Ishikawa (cell line): ENCODE measurements around the gene SGK1.

Experiments used
- CEBPB ChIP-seq: IDR thresholded peaks from 2 replicates; pipeline ENCODE4 v1.6.1; 2012
- CREB1 ChIP-seq: IDR thresholded peaks from 2 replicates; pipeline ENCODE4 v1.6.1; 2012; ENCODE audit warnings: low read depth
- EGR1 ChIP-seq: IDR thresholded peaks from 2 replicates; pipeline ENCODE4 v1.6.1; 2012
- EP300 ChIP-seq: IDR thresholded peaks from 2 replicates; pipeline ENCODE4 v1.6.1; 2012; ENCODE audit warnings: borderline replicate concordance
- FOXM1 ChIP-seq: IDR thresholded peaks from 2 replicates; pipeline ENCODE4 v1.6.1; 2012; ENCODE audit warnings: low read depth, borderline replicate concordance
- NFIC ChIP-seq: IDR thresholded peaks from 2 replicates; pipeline ENCODE4 v1.6.1; 2012
- RAD21 ChIP-seq: IDR thresholded peaks from 2 replicates; pipeline ENCODE4 v1.6.1; 2012; ENCODE audit warnings: low read depth
- REST ChIP-seq: IDR thresholded peaks from 2 replicates; pipeline ENCODE4 v1.6.1; 2012; ENCODE audit warnings: low read depth, mild to moderate bottlenecking
- TAF1 ChIP-seq: IDR thresholded peaks from 2 replicates; pipeline ENCODE4 v1.6.1; 2012; ENCODE audit warnings: low read depth, mild to moderate bottlenecking
- TCF12 ChIP-seq: IDR thresholded peaks from 2 replicates; pipeline ENCODE4 v1.6.1; 2012; ENCODE audit warnings: low read depth
- TEAD4 ChIP-seq: IDR thresholded peaks from 2 replicates; pipeline ENCODE4 v1.6.1; 2012
- YY1 ChIP-seq: IDR thresholded peaks from 2 replicates; pipeline ENCODE4 v1.6.1; 2012; ENCODE audit warnings: low read depth
- ZBTB7A ChIP-seq: IDR thresholded peaks from 2 replicates; pipeline ENCODE4 v1.6.1; 2012; ENCODE audit warnings: low read depth
- TF ChIP-seq, protein P1 (sequence below): IDR thresholded peaks from 2 replicates; pipeline ENCODE4 v1.6.1; 2012
- TF ChIP-seq, protein P2 (sequence below): IDR thresholded peaks from 2 replicates; pipeline ENCODE4 v1.6.1; 2012

The SGK1 gene

DNA sequence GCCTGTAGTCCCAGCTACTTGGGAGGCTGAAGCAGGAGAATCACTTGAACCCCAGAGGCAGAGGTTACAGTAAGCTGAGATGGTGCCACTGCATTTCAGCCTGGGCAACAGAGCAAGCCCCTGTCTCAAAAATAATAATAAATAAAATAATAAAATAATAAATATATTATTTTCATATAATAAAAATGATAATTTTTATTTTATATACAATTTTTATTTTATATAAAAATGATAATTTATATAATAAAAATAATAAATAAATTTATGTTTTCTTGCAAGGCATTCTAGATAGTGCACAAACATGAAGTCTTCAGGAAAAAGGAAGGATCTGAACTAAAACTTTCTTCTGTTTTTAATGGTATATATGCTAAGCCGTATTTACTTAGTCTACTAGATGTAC lies 12.6 kb upstream of the SGK1 start:
- TF ChIP-seq FOXM1: no peak
- TF ChIP-seq TEAD4: no peak
- no peak for TF ChIP-seq TAF1

DNA sequence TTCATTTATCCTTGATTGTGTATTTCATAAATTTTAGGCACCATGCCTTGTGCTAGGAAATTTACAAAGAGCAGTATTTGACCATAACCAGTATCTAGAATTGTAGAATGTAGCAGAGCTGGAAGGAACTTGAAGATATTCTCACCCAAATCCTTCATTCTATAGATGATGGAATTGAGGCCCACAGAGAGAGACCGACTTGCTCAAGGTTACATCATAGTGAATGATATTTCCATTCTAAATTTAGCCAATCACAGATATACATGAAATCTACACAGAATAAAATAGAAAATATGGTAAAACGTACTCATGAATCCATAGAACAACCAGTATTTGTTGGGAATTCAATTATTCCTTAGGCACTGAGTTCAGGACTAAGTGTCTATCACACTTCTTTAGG lies 10.9 kb upstream of the SGK1 start:
- TF ChIP-seq, protein P1, sequence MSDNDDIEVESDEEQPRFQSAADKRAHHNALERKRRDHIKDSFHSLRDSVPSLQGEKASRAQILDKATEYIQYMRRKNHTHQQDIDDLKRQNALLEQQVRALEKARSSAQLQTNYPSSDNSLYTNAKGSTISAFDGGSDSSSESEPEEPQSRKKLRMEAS: no peak
- TF ChIP-seq RAD21 (no peak), ZBTB7A (no peak), CREB1 (no peak), TAF1 (no peak), TCF12 (no peak), EGR1 (no peak), NFIC (no peak), REST (no peak), EP300 (no peak), YY1 (no peak), FOXM1 (no peak)

DNA sequence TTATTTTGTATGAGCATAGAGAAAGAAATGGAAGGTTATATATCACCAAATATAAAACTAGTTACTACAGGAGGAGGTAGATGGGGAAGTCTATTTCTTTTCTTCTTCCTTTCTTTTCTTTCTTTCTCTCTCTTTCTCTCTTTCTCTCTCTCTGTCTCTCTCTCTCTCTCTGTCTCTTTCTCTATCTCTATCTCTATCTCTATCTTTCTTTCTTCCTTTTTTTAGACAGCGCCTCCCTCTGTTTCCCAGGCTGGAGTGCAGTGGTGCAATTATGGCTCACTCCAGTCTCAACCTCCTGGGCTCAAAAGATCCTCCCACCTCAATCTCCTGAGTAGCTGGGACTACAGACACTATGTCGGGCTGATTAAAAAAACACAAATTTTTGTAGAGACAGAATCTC lies 10.2 kb upstream of the SGK1 start:
- TF ChIP-seq EP300 (no peak), REST (no peak), TEAD4 (no peak), NFIC (no peak)
- TF ChIP-seq, protein P2, sequence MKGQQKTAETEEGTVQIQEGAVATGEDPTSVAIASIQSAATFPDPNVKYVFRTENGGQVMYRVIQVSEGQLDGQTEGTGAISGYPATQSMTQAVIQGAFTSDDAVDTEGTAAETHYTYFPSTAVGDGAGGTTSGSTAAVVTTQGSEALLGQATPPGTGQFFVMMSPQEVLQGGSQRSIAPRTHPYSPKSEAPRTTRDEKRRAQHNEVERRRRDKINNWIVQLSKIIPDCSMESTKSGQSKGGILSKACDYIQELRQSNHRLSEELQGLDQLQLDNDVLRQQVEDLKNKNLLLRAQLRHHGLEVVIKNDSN: no peak

GRCh38 chr6:134324766-134325165 lies 6.9 kb upstream of the SGK1 start:
- TF ChIP-seq YY1 (no peak), RAD21 (no peak)

DNA sequence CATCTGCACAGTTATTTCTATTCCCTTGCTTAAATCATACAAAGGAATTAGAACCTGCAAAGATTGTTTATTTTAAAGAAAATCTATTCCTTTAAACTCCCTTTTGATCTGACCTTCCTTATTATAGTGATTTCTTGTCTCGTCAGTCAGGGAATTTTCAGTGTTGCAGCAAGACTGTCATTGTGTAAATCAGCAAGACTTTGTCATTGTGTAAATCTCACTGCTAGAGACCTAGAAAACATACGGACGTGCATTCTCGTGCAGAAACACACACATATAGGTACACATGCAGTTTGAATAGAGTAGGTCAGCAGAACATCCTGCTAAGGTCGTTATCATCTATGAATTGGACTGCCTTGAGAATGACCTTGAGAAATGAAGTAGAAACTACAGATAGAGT lies 6.2 kb upstream of the SGK1 start:
- no peak for TF ChIP-seq REST
- no peak for TF ChIP-seq EP300
- no peak for TF ChIP-seq EGR1

- TF ChIP-seq ZBTB7A: no peak
- no peak for TF ChIP-seq RAD21
- TF ChIP-seq YY1: no peak
- no peak for TF ChIP-seq TEAD4
- TF ChIP-seq, protein P1: no peak
- TF ChIP-seq EP300: no peak
- TF ChIP-seq EGR1: no peak
- no peak for TF ChIP-seq CEBPB
- no peak for TF ChIP-seq TAF1
- TF ChIP-seq CREB1: no peak
- TF ChIP-seq FOXM1: no peak
- TF ChIP-seq, protein P2: no peak
Measured at GRCh38 chr6:134323698-134324097, 5.8 kb upstream of the SGK1 start.
